HG02610 (cell line): Measurements from ENCODE around the gene ZPR1.
"Not testable (repeated sequence)": the region's sequence is repeated elsewhere in the genome, so short reads cannot be mapped to it uniquely, and the experiment has no call there.

ENCODE experiments used
- ATAC-seq: cut with Tn5 transposase; IDR thresholded peaks from one replicate; pipeline ENCODE4 v1.9.1; 2021; ENCODE audit warnings: mild to moderate bottlenecking, moderate library complexity; ENCODE audit not compliant: unreplicated experiment

The ZPR1 gene

GRCh38 chr11:116787786-116788486, at the start of gene ZPR1:
TSS of gene ZPR1 (minus strand) at chr11:116788023. CDS start at chr11:116787990, 33 bp downstream.
- peak; percentile 72 for ATAC-seq

- ATAC-seq: no peak
Measured at GRCh38 chr11:116836632-116836991, 48.8 kb upstream of the ZPR1 start.

GRCh38 chr11:116835791-116836631, 48.2 kb upstream of the ZPR1 start:
- ATAC-seq: peak; percentile 71

- ATAC-seq: no peak
Measured at GRCh38 chr11:116835042-116835772, 47.4 kb upstream of the ZPR1 start.

GRCh38 chr11:116834535-116835041, 46.8 kb upstream of the ZPR1 start:
- ATAC-seq: not testable (repeated sequence)

DNA sequence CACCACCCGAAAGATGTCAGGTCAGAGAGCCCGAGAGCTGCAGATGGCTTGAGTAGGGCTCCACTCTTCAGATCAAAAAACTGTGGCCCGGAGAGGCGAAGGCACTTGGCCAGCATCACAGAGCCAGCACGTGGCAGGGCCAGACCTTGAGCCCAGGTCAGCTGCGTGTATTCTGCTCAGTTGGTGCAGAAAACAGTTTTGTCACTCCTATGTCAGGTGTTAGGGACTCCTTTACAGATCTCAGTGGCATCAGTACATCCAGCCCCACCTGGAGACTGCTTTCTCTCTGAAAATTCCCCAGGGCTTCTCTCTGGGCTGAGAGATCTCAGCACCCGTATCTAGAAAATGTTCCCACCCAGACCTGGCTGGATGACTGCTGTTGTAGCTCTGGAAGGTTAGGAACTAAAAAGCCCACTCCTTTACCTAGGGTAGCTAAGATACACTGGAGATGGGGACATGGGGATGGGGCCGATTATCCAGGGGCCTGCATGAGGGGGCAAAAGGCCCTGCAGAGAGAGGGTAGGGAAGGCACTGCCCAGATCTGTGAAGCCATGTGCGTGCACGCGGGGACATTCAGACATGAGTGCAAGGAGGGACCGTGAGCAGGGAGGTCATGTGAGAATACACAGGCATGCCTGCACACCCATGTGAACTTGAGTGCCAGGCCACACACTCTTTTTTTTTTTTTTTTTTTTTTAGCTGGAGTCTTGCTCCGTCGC, 46.2 kb upstream of the ZPR1 start:
- ATAC-seq: no peak

- no peak for ATAC-seq
Measured at GRCh38 chr11:116833491-116833815, 45.6 kb upstream of the ZPR1 start.

DNA sequence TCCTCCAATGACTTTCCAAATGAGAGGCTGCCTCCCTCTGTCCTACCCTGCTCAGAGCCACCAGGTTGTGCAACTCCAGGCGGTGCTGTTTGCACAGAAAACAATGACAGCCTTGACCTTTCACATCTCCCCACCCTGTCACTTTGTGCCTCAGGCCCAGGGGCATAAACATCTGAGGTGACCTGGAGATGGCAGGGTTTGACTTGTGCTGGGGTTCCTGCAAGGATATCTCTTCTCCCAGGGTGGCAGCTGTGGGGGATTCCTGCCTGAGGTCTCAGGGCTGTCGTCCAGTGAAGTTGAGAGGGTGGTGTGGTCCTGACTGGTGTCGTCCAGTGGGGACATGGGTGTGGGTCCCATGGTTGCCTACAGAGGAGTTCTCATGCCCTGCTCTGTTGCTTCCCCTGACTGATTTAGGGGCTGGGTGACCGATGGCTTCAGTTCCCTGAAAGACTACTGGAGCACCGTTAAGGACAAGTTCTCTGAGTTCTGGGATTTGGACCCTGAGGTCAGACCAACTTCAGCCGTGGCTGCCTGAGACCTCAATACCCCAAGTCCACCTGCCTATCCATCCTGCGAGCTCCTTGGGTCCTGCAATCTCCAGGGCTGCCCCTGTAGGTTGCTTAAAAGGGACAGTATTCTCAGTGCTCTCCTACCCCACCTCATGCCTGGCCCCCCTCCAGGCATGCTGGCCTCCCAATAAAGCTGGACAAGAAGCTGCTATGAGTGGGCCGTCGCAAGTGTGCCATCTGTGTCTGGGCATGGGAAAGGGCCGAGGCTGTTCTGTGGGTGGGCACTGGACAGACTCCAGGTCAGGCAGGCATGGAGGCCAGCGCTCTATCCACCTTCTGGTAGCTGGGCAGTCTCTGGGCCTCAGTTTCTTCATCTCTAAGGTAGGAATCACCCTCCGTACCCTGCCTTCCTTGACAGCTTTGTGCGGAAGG, 44.8 kb upstream of the ZPR1 start:
- ATAC-seq: no peak

DNA sequence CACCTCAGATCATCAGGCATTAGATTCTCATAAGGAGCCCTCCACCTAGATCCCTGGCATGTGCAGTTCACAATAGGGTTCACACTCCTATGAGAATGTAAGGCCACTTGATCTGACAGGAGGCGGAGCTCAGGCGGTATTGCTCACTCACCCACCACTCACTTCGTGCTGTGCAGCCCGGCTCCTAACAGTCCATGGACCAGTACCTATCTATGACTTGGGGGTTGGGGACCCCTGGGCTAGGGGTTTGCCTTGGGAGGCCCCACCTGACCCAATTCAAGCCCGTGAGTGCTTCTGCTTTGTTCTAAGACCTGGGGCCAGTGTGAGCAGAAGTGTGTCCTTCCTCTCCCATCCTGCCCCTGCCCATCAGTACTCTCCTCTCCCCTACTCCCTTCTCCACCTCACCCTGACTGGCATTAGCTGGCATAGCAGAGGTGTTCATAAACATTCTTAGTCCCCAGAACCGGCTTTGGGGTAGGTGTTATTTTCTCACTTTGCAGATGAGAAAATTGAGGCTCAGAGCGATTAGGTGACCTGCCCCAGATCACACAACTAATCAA, 44.0 kb upstream of the ZPR1 start:
- no peak for ATAC-seq

GRCh38 chr11:116830184-116830912, 42.5 kb upstream of the ZPR1 start:
- no peak for ATAC-seq

DNA sequence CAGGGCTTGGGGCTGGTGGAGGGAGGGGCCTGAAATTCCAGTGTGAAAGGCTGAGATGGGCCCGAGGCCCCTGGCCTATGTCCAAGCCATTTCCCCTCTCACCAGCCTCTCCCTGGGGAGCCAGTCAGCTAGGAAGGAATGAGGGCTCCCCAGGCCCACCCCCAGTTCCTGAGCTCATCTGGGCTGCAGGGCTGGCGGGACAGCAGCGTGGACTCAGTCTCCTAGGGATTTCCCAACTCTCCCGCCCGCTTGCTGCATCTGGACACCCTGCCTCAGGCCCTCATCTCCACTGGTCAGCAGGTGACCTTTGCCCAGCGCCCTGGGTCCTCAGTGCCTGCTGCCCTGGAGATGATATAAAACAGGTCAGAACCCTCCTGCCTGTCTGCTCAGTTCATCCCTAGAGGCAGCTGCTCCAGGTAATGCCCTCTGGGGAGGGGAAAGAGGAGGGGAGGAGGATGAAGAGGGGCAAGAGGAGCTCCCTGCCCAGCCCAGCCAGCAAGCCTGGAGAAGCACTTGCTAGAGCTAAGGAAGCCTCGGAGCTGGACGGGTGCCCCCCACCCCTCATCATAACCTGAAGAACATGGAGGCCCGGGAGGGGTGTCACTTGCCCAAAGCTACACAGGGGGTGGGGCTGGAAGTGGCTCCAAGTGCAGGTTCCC, 41.8 kb upstream of the ZPR1 start, which contains the start of gene APOC3:
TSS of gene APOC3 (plus strand) at position 383 of the 659 bp plus-strand sequence. CDS start 676 bp downstream, outside the sequence.
- no peak for ATAC-seq

- no peak for ATAC-seq
Measured at GRCh38 chr11:116828632-116829524, 41.1 kb upstream of the ZPR1 start.

GRCh38 chr11:116827461-116827860, 39.6 kb upstream of the ZPR1 start:
- ATAC-seq: no peak

- no peak for ATAC-seq
Measured at GRCh38 chr11:116826751-116827431, 39.1 kb upstream of the ZPR1 start.

- ATAC-seq: no peak
Measured at GRCh38 chr11:116825854-116826750, 38.3 kb upstream of the ZPR1 start.

DNA sequence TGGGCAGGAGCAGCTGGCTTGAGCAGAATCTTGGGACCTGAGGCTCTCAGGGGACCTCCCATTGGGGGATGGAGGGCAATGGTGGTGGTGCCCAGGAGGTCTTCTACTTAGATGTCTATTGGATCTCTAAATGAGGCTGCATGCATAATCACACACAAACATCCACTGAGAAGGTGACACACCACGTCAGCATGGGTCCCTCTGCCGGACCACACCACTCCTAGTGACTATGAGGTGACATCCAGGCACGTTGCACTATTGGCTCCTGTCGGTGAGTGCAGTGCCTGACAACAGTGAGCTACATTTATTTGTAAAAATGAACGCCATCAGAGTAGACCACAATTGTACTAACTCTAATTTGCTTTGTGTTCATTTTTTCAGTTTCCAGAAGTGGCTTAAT, 37.6 kb upstream of the ZPR1 start:
- no peak for ATAC-seq
